IMR-90 (cell line): ENCODE results near the gene APLN. TPM values are rescaled to one million over a fixed set of nuclear protein-coding genes. Genes with fewer than 3 reads are reported as not detected.

Experiments used
- ATAC-seq: fragments of 200-7000 bp; cut with Tn5 transposase; 2 replicates; pipeline ENCODE4 v1.9.1; 2020; ENCODE audit warnings: low read depth, mild to moderate bottlenecking, moderate library complexity
- BruUV-seq: library from RNA; stranded (reverse); fragments of 400-500 nt; replicated peaks from 2 replicates; lab custom pipeline; 2021; lab: Mats Ljungman, UMichigan
- CTCF ChIA-PET: fragments of 300-600 bp; formaldehyde crosslinking; extraction: SDS; loops from one replicate; lab custom pipeline; 2021; ENCODE audit warnings: antibody characterized with exemption; lab: Yijun Ruan, JAX
- POLR2A ChIA-PET: fragments of 300-600 bp; sonication (Branson Sonifier 250); formaldehyde crosslinking; loops from one replicate; lab custom pipeline; 2022; ENCODE audit warnings: antibody characterized with exemption; ENCODE audit not compliant: unreplicated experiment; lab: Charles Lee
- DNase-seq: peaks from one replicate; pipeline ENCODE4 v3.0.0; 2013
- H2AFZ ChIP-seq: replicated peaks from 2 replicates; pipeline ENCODE3; 2013; ENCODE audit warnings: low read length, mild to moderate bottlenecking; ENCODE audit not compliant: poor library complexity
- H2AK5ac ChIP-seq: 2 replicates; pipeline ENCODE4 v1.6.1; 2013; ENCODE audit warnings: low read depth, low read length, inconsistent platforms
- H2AK9ac ChIP-seq: replicated peaks from 2 replicates; pipeline ENCODE3; 2013; ENCODE audit warnings: mild to moderate bottlenecking, low read depth, low read length, moderate library complexity; ENCODE audit not compliant: poor library complexity
- H2BK120ac ChIP-seq: 2 replicates; pipeline ENCODE4 v1.6.1; 2013; ENCODE audit warnings: low read depth, low read length, inconsistent platforms
- H2BK15ac ChIP-seq: 3 replicates; pipeline ENCODE4 v1.6.1; 2013; ENCODE audit warnings: low read depth, low read length, inconsistent platforms
- H2BK20ac ChIP-seq: 2 replicates; pipeline ENCODE4 v1.6.1; 2013; ENCODE audit warnings: low read depth, mild to moderate bottlenecking, inconsistent platforms, low read length, moderate library complexity
- H2BK5ac ChIP-seq: 2 replicates; pipeline ENCODE4 v1.6.1; 2013; ENCODE audit warnings: mild to moderate bottlenecking, low read depth, low read length, inconsistent platforms; ENCODE audit not compliant: poor library complexity, severe bottlenecking
- H3K14ac ChIP-seq: replicated peaks from 2 replicates; pipeline ENCODE4 v1.6.1; 2013; ENCODE audit warnings: low read depth, low read length, inconsistent platforms
- H3K18ac ChIP-seq: 2 replicates; pipeline ENCODE4 v1.6.1; 2013; ENCODE audit warnings: low read depth, low read length, control low read depth
- H3K23ac ChIP-seq: 2 replicates; pipeline ENCODE4 v1.6.1; 2013; ENCODE audit warnings: low read depth, low read length, inconsistent platforms
- H3K27ac ChIP-seq: 2 replicates; pipeline ENCODE4 v1.5.1; 2013; ENCODE audit warnings: mild to moderate bottlenecking, control low read depth, low read length; ENCODE audit not compliant: insufficient read depth
- H3K27me3 ChIP-seq: 2 replicates; pipeline ENCODE4 v1.6.1; 2013; ENCODE audit warnings: low read length; ENCODE audit not compliant: control insufficient read depth, insufficient read depth
- H3K36me3 ChIP-seq: 2 replicates; pipeline ENCODE4 v1.6.1; 2013; ENCODE audit warnings: low read length, mixed read lengths; ENCODE audit not compliant: control insufficient read depth, insufficient read depth
- H3K4ac ChIP-seq: 2 replicates; pipeline ENCODE4 v1.6.1; 2013; ENCODE audit warnings: low read depth, low read length, inconsistent platforms
- H3K4me1 ChIP-seq: 2 replicates; pipeline ENCODE4 v1.6.1; 2013; ENCODE audit warnings: low read length, mixed read lengths; ENCODE audit not compliant: control insufficient read depth, insufficient read depth
- H3K4me2 ChIP-seq: 2 replicates; pipeline ENCODE4 v1.6.1; 2013; ENCODE audit warnings: low read depth, mild to moderate bottlenecking, control low read depth, low read length, moderate library complexity
- H3K4me3 ChIP-seq: 2 replicates; pipeline ENCODE4 v1.5.1; 2013; ENCODE audit warnings: low read depth, mild to moderate bottlenecking, control low read depth, low read length, moderate library complexity; ENCODE audit not compliant: insufficient read depth
- H3K56ac ChIP-seq: 2 replicates; pipeline ENCODE4 v1.6.1; 2013; ENCODE audit warnings: low read length, inconsistent platforms; ENCODE audit not compliant: insufficient read depth; ENCODE audit errors: extremely low read depth
- H3K79me1 ChIP-seq, 2 experiments: 2 replicates each; pipeline ENCODE4 v1.6.1; 2013; ENCODE audit warnings: low read length in 2 of 2, inconsistent platforms in 1 of 2, low read depth in 1 of 2
- H3K9ac ChIP-seq: 2 replicates; pipeline ENCODE4 v1.6.1; 2013; ENCODE audit warnings: low read depth, low read length, control low read depth
- H3K9me1 ChIP-seq: 2 replicates; pipeline ENCODE4 v1.6.1; 2013; ENCODE audit warnings: low read length, inconsistent platforms; ENCODE audit not compliant: insufficient read depth
- H3K9me3 ChIP-seq: 2 replicates; pipeline ENCODE4 v1.6.1; 2013; ENCODE audit warnings: low read length; ENCODE audit not compliant: control insufficient read depth, insufficient read depth
- H4K20me1 ChIP-seq: 2 replicates; pipeline ENCODE4 v1.6.1; 2013; ENCODE audit warnings: low read length, inconsistent platforms; ENCODE audit not compliant: insufficient read depth
- H4K5ac ChIP-seq: 2 replicates; pipeline ENCODE4 v1.6.1; 2013; ENCODE audit warnings: mild to moderate bottlenecking, low read depth, low read length, control low read depth
- H4K8ac ChIP-seq, 2 experiments: 2 replicates each; pipeline ENCODE4 v1.6.1; 2013; ENCODE audit warnings: low read depth in 2 of 2, low read length in 2 of 2, control low read depth in 1 of 2, inconsistent platforms in 1 of 2
- H4K91ac ChIP-seq: 2 replicates; pipeline ENCODE4 v1.6.1; 2013; ENCODE audit warnings: low read depth, low read length, inconsistent platforms; ENCODE audit not compliant: insufficient read depth
- CEBPB ChIP-seq: IDR thresholded peaks from 2 replicates; pipeline ENCODE4 v1.6.1; 2012; ENCODE audit warnings: low read depth, low read length, improper control_type of control experiment
- CHD1 ChIP-seq: IDR thresholded peaks from 2 replicates; pipeline ENCODE4 v1.6.1; 2012; ENCODE audit warnings: low read depth, low read length, improper control_type of control experiment
- CTCF ChIP-seq: conservative IDR thresholded peaks from 2 replicates; pipeline ENCODE4 v1.5.1; 2012; ENCODE audit warnings: mild to moderate bottlenecking, low read depth, low read length, improper control_type of control experiment
- FOS ChIP-seq: fragments of 150-350 bp; IDR thresholded peaks from 2 replicates; pipeline ENCODE4 v1.6.1; 2016; ENCODE audit warnings: low read depth, low read length
- NFE2L2 ChIP-seq: fragments of 150-350 bp; IDR thresholded peaks from 2 replicates; pipeline ENCODE4 v1.6.1; 2016; ENCODE audit warnings: low read depth, mild to moderate bottlenecking, low read length
- RCOR1 ChIP-seq: IDR thresholded peaks from 2 replicates; pipeline ENCODE4 v1.6.1; 2012; ENCODE audit warnings: mild to moderate bottlenecking, low read length, improper control_type of control experiment; ENCODE audit not compliant: insufficient replicate concordance
- RFX5 ChIP-seq: IDR thresholded peaks from 2 replicates; pipeline ENCODE4 v1.8.0; 2012; ENCODE audit warnings: low read depth, mild to moderate bottlenecking, low read length, moderate library complexity
- SMC3 ChIP-seq: fragments of 150-350 bp; IDR thresholded peaks from 2 replicates; pipeline ENCODE4 v1.6.1; 2016; ENCODE audit warnings: low read depth, mild to moderate bottlenecking, antibody characterized with exemption, low read length, moderate library complexity
- WGBS, 2 experiments: methylation state at CpG; one replicate each; pipeline versions ENCODE4 v1.1.5 to v1.1.7; 2013; ENCODE audit warnings: missing lambda C conversion rate in 2 of 2; ENCODE audit not compliant: insufficient read length in 1 of 2; ENCODE audit errors: extremely low coverage in 2 of 2; 5-methylcytosine and 5-hydroxymethylcytosine counted together
- dilution Hi-C: fragments of 300-500 bp; cut with HindIII; formaldehyde crosslinking; loops from one replicate; pipeline ENCODE4 v1.14.3; 2018; ENCODE audit warnings: low sequenced_read_pairs; ENCODE audit not compliant: unreplicated experiment
- in situ Hi-C: fragments of 300-500 bp; cut with MboI; formaldehyde crosslinking; loops from 3 replicates; pipeline ENCODE4 v1.14.3; 2019; ENCODE audit warnings: low sequenced_read_pairs, inconsistent platforms, mixed read lengths
- intact Hi-C: fragments of 100-400 bp; cut with micrococcal nuclease; formaldehyde crosslinking; loops from 2 replicates; pipeline ENCODE4 v1.10.0; 2022
- polyA plus RNA-seq, 3 experiments: library from polyadenylated mRNA; depleted of rRNA; stranded (reverse); fragments of >200 nt; gene quantifications; 2 replicates each; pipeline ENCODE4 v1.2.3, GENCODE V29; 2012; ENCODE audit warnings: low replicate concordance in 1 of 3
- total RNA-seq: library from RNA; depleted of rRNA; stranded (reverse); fragments of >200 nt; gene quantifications from 2 replicates; pipeline ENCODE4 v1.2.3, GENCODE V29; 2012

Gene APLN
- total and polyA plus RNA-seq, 2 of the 4 experiments (the other 2 are of a cell fraction): 0.18 to 0.72 TPM

GRCh38 chrX:129609395-129609794 is 45.4 kb downstream of the APLN start:
- H3K18ac ChIP-seq: no peak overlapping the region
- no peaks in the 10 kb centered on the region for H3K9me1 ChIP-seq
- H2AK5ac ChIP-seq: no peak overlapping the region
- no peak overlapping the region for H3K56ac ChIP-seq
- H3K9me3 ChIP-seq: no peaks in the 10 kb centered on the region
- intact Hi-C loops: loop anchor here (5.0 kb wide), 2 partner anchors 213 to 1308 kb away; no protein-coding TSS in a partner anchor
- no peak overlapping the region for H2BK5ac ChIP-seq
- no peaks in the 10 kb centered on the region for H3K79me1 ChIP-seq
- WGBS, 2 experiments: no CpG with 5 or more reads among the region's 1 CpG
- no peak overlapping the region for H4K5ac ChIP-seq
- no peak overlapping the region for H3K4me3 ChIP-seq
- ATAC-seq (no peak), DNase-seq (no peak)
- H3K9ac ChIP-seq: no peak overlapping the region
- H3K4me1 ChIP-seq: peaks cover under 1% of the 10 kb centered on the region; the same call in 1 of the 2 replicates
- H2BK15ac ChIP-seq: no peak overlapping the region
- no peak overlapping the region for H3K14ac ChIP-seq
- no peaks in the 10 kb centered on the region for H3K36me3 ChIP-seq
- no TSS peak for BruUV-seq
- no peak overlapping the region for H4K91ac ChIP-seq
- no peak overlapping the region for H3K4me2 ChIP-seq
- TF ChIP-seq FOS (no peak), RCOR1 (no peak), CEBPB (no peak), CTCF (0 out of 2 replicates have a peak, but pooled peaks have one; percentile 11), NFE2L2 (no peak), CHD1 (no peak), RFX5 (no peak), SMC3 (no peak)
- H2AFZ ChIP-seq: no peak overlapping the region
- H4K8ac ChIP-seq: no peak overlapping the region
- H3K23ac ChIP-seq: no peak overlapping the region
- peaks cover 7% of the 10 kb centered on the region for H3K27me3 ChIP-seq
- no peak overlapping the region for H3K27ac ChIP-seq
- CTCF ChIA-PET: interaction anchor here (1.0 to 1.3 kb wide), 2 partner anchors 116 to 117 kb away, joined by 3 to 7 read pairs; no protein-coding TSS in a partner anchor
- in situ Hi-C loops: loop anchor here (10.0 to 25.0 kb wide), 3 partner anchors 455 to 1303 kb away; partner anchors contain the start of gene ENOX2
- POLR2A ChIA-PET: no interaction called here
- H3K4ac ChIP-seq: no peak overlapping the region
- dilution Hi-C loops: no loop called here
- H2BK20ac ChIP-seq: no peak overlapping the region
- no peaks in the 10 kb centered on the region for H4K20me1 ChIP-seq
- no peak overlapping the region for H2BK120ac ChIP-seq
- no peak overlapping the region for H2AK9ac ChIP-seq
